Mesendoderm (in vitro differentiated cells): ENCODE measurements around the gene PC.

Experiments
- DNase-seq: peaks from one replicate; pipeline ENCODE4 v3.0.0; 2013
- H2AK5ac ChIP-seq: 2 replicates; pipeline ENCODE4 v1.6.1; 2013; ENCODE audit warnings: low read length, inconsistent platforms
- H2BK120ac ChIP-seq: 2 replicates; pipeline ENCODE4 v1.6.1; 2013; ENCODE audit warnings: low read depth, mild to moderate bottlenecking, low read length, moderate library complexity, mixed read lengths
- H2BK15ac ChIP-seq: replicated peaks from 2 replicates; pipeline ENCODE4 v1.6.1; 2013; ENCODE audit warnings: low read depth, mild to moderate bottlenecking, moderate library complexity
- H2BK5ac ChIP-seq: 2 replicates; pipeline ENCODE4 v1.6.1; 2013; ENCODE audit warnings: low read length, inconsistent platforms
- H3K18ac ChIP-seq: 2 replicates; pipeline ENCODE4 v1.6.1; 2013; ENCODE audit warnings: mild to moderate bottlenecking, low read length, mixed read lengths
- H3K23ac ChIP-seq: one replicate; pipeline ENCODE4 v1.6.1; 2013; ENCODE audit warnings: low read length
- H3K27ac ChIP-seq: 2 replicates; pipeline ENCODE4 v1.5.1; 2013; ENCODE audit warnings: low read depth, mild to moderate bottlenecking, inconsistent platforms, low read length, moderate library complexity
- H3K27me3 ChIP-seq: 2 replicates; pipeline ENCODE4 v1.6.1; 2013; ENCODE audit warnings: low read length, control low read depth, mild to moderate bottlenecking, inconsistent platforms; ENCODE audit not compliant: insufficient read depth, poor library complexity
- H3K36me3 ChIP-seq: 2 replicates; pipeline ENCODE4 v1.6.1; 2013; ENCODE audit warnings: low read length, inconsistent platforms; ENCODE audit not compliant: control insufficient read depth, insufficient read depth
- H3K4ac ChIP-seq: one replicate; pipeline ENCODE4 v1.6.1; 2013; ENCODE audit warnings: low read depth, mild to moderate bottlenecking, low read length, moderate library complexity
- H3K4me1 ChIP-seq: 2 replicates; pipeline ENCODE4 v1.6.1; 2013; ENCODE audit warnings: low read depth, low read length, inconsistent platforms; ENCODE audit not compliant: control insufficient read depth
- H3K4me2 ChIP-seq: 2 replicates; pipeline ENCODE4 v1.6.1; 2013; ENCODE audit warnings: low read length
- H3K4me3 ChIP-seq: 2 replicates; pipeline ENCODE4 v1.5.1; 2013; ENCODE audit warnings: mild to moderate bottlenecking, low read length
- H3K56ac ChIP-seq: one replicate; pipeline ENCODE4 v1.6.1; 2013; ENCODE audit warnings: low read length
- H3K79me1 ChIP-seq: 2 replicates; pipeline ENCODE4 v1.6.1; 2013; ENCODE audit warnings: low read length, inconsistent platforms
- H3K79me2 ChIP-seq: 2 replicates; pipeline ENCODE4 v1.6.1; 2013; ENCODE audit warnings: mild to moderate bottlenecking, low read length; ENCODE audit not compliant: control insufficient read depth, insufficient read depth
- H3K9ac ChIP-seq: 2 replicates; pipeline ENCODE4 v1.6.1; 2013; ENCODE audit warnings: low read length, inconsistent platforms
- H4K5ac ChIP-seq: one replicate; pipeline ENCODE4 v1.6.1; 2013; ENCODE audit warnings: low read length
- H4K8ac ChIP-seq: one replicate; pipeline ENCODE4 v1.6.1; 2013; ENCODE audit warnings: low read depth, mild to moderate bottlenecking, control low read depth, low read length, moderate library complexity
- WGBS: extraction: QIAGEN DNeasy Blood & Tissue Kit; methylation state at CpG from one replicate; pipeline ENCODE4 v1.1.7; 2013; ENCODE audit warnings: low lambda C conversion rate, missing lambda C conversion rate; ENCODE audit not compliant: insufficient coverage; ENCODE audit errors: extremely low coverage; 5-methylcytosine and 5-hydroxymethylcytosine counted together

PC gene

GRCh38 chr11:66932543-66932942 lies 25.6 kb downstream of the PC start:
- Histone ChIP-seq H3K18ac (no peak overlapping the region), H3K79me1 (no peaks in the 10 kb centered on the region), H3K4me2 (no peak overlapping the region), H3K4ac (no peak overlapping the region), H2BK15ac (no peak overlapping the region), H2BK120ac (no peak overlapping the region), H3K56ac (no peak overlapping the region), H3K27ac (no peak overlapping the region), H3K4me3 (no peak overlapping the region), H4K8ac (no peak overlapping the region), H3K23ac (no peak overlapping the region), H2BK5ac (no peak overlapping the region), H3K79me2 (no peaks in the 10 kb centered on the region), H3K27me3 (no peaks in the 10 kb centered on the region), H3K36me3 (no peaks in the 10 kb centered on the region), H2AK5ac (no peak overlapping the region), H4K5ac (no peak overlapping the region), H3K4me1 (no peaks in the 10 kb centered on the region), H3K9ac (no peak overlapping the region)
- WGBS = no CpG with 5 or more reads among the region's 3 CpGs
- no peak for DNase-seq

- H3K27ac ChIP-seq = no peak overlapping the region
- no peaks in the 10 kb centered on the region for H3K27me3 ChIP-seq
- H3K4me2 ChIP-seq = no peak overlapping the region
- no peaks in the 10 kb centered on the region for H3K36me3 ChIP-seq
- H2BK15ac ChIP-seq = no peak overlapping the region
- no peak overlapping the region for H3K18ac ChIP-seq
- H2BK120ac ChIP-seq = no peak overlapping the region
- no peak overlapping the region for H3K4ac ChIP-seq
- no peak overlapping the region for H2AK5ac ChIP-seq
- DNase-seq = no peak
- no peak overlapping the region for H3K23ac ChIP-seq
- H3K79me1 ChIP-seq = no peaks in the 10 kb centered on the region
- H3K4me1 ChIP-seq = no peaks in the 10 kb centered on the region
- H4K5ac ChIP-seq = no peak overlapping the region
- WGBS = no CpG with 5 or more reads among the region's 4 CpGs
- no peaks in the 10 kb centered on the region for H3K79me2 ChIP-seq
- H3K56ac ChIP-seq = no peak overlapping the region
- no peak overlapping the region for H3K4me3 ChIP-seq
- H3K9ac ChIP-seq = no peak overlapping the region
- H2BK5ac ChIP-seq = no peak overlapping the region
- H4K8ac ChIP-seq = no peak overlapping the region
These were observed 28.4 kb downstream of the PC start for GRCh38 chr11:66929753-66930152.

- H2BK5ac ChIP-seq = no peak overlapping the region
- no peak overlapping the region for H3K56ac ChIP-seq
- H4K5ac ChIP-seq = no peak overlapping the region
- no peaks in the 10 kb centered on the region for H3K79me2 ChIP-seq
- H3K4me3 ChIP-seq = no peak overlapping the region
- no peak overlapping the region for H3K4ac ChIP-seq
- no peak overlapping the region for H2AK5ac ChIP-seq
- H3K9ac ChIP-seq = no peak overlapping the region
- no peak overlapping the region for H2BK15ac ChIP-seq
- no peak overlapping the region for H2BK120ac ChIP-seq
- no peaks in the 10 kb centered on the region for H3K36me3 ChIP-seq
- H3K79me1 ChIP-seq = no peaks in the 10 kb centered on the region
- WGBS = no CpG with 5 or more reads among the region's 1 CpG
- no peak overlapping the region for H4K8ac ChIP-seq
- H3K27me3 ChIP-seq = no peaks in the 10 kb centered on the region
- DNase-seq = no peak
- no peak overlapping the region for H3K4me2 ChIP-seq
- H3K23ac ChIP-seq = no peak overlapping the region
- no peak overlapping the region for H3K27ac ChIP-seq
- no peaks in the 10 kb centered on the region for H3K4me1 ChIP-seq
- no peak overlapping the region for H3K18ac ChIP-seq
These were observed 33.9 kb downstream of the PC start for GRCh38 chr11:66924272-66924671.

GRCh38 chr11:66922551-66922950 lies 35.6 kb downstream of the PC start:
- H3K56ac ChIP-seq = no peak overlapping the region
- H2BK5ac ChIP-seq = no peak overlapping the region
- H4K8ac ChIP-seq = no peak overlapping the region
- no peak overlapping the region for H3K4ac ChIP-seq
- no peak overlapping the region for H4K5ac ChIP-seq
- no peak overlapping the region for H2AK5ac ChIP-seq
- H3K36me3 ChIP-seq = no peaks in the 10 kb centered on the region
- H3K4me2 ChIP-seq = no peak overlapping the region
- no peaks in the 10 kb centered on the region for H3K4me1 ChIP-seq
- no peaks in the 10 kb centered on the region for H3K27me3 ChIP-seq
- no peak overlapping the region for H3K18ac ChIP-seq
- no peak overlapping the region for H3K23ac ChIP-seq
- no peak overlapping the region for H3K4me3 ChIP-seq
- no peaks in the 10 kb centered on the region for H3K79me2 ChIP-seq
- H3K9ac ChIP-seq = no peak overlapping the region
- H2BK15ac ChIP-seq = no peak overlapping the region
- no peaks in the 10 kb centered on the region for H3K79me1 ChIP-seq
- H3K27ac ChIP-seq = no peak overlapping the region
- no peak for DNase-seq
- H2BK120ac ChIP-seq = no peak overlapping the region

- Histone ChIP-seq H3K56ac (no peak overlapping the region), H3K4me1 (no peaks in the 10 kb centered on the region), H3K27me3 (no peaks in the 10 kb centered on the region), H2AK5ac (no peak overlapping the region), H3K18ac (no peak overlapping the region), H3K4me2 (no peak overlapping the region), H3K4me3 (no peak overlapping the region), H2BK120ac (no peak overlapping the region), H4K5ac (no peak overlapping the region), H3K36me3 (no peaks in the 10 kb centered on the region), H3K4ac (no peak overlapping the region), H3K27ac (no peak overlapping the region), H2BK5ac (no peak overlapping the region), H3K79me2 (no peaks in the 10 kb centered on the region), H3K79me1 (no peaks in the 10 kb centered on the region), H3K9ac (no peak overlapping the region), H4K8ac (no peak overlapping the region), H2BK15ac (no peak overlapping the region), H3K23ac (no peak overlapping the region)
- no CpG with 5 or more reads among the region's 18 CpGs for WGBS
- no peak for DNase-seq
These were observed 37.0 kb downstream of the PC start for GRCh38 chr11:66920978-66921784.

- Histone ChIP-seq H4K8ac (no peak overlapping the region), H3K56ac (no peak overlapping the region), H3K18ac (no peak overlapping the region), H2BK5ac (no peak overlapping the region), H2BK15ac (no peak overlapping the region), H2BK120ac (no peak overlapping the region), H4K5ac (no peak overlapping the region), H3K9ac (no peak overlapping the region), H2AK5ac (no peak overlapping the region), H3K27ac (no peak overlapping the region), H3K27me3 (no peaks in the 10 kb centered on the region), H3K23ac (no peak overlapping the region), H3K4me3 (no peak overlapping the region), H3K79me2 (no peaks in the 10 kb centered on the region), H3K4me1 (no peaks in the 10 kb centered on the region), H3K4me2 (no peak overlapping the region), H3K79me1 (no peaks in the 10 kb centered on the region), H3K4ac (no peak overlapping the region), H3K36me3 (no peaks in the 10 kb centered on the region)
- WGBS = no CpG with 5 or more reads among the region's 6 CpGs
- DNase-seq = no peak
These were observed 38.3 kb downstream of the PC start for GRCh38 chr11:66919923-66920322.
